Fibroblast of skin of left quadriceps (primary cell): ENCODE measurements around the gene SERF2.
"Not testable (repeated sequence)": the region's sequence is repeated elsewhere in the genome, so short reads cannot be mapped to it uniquely, and the experiment has no call there.

Source experiments
- DNase-seq, 2 experiments: peaks; one replicate each; pipeline ENCODE4 v3.0.0-alpha.2; 2013; ENCODE audit warnings: low read depth in 2 of 2

The SERF2 gene

DNA sequence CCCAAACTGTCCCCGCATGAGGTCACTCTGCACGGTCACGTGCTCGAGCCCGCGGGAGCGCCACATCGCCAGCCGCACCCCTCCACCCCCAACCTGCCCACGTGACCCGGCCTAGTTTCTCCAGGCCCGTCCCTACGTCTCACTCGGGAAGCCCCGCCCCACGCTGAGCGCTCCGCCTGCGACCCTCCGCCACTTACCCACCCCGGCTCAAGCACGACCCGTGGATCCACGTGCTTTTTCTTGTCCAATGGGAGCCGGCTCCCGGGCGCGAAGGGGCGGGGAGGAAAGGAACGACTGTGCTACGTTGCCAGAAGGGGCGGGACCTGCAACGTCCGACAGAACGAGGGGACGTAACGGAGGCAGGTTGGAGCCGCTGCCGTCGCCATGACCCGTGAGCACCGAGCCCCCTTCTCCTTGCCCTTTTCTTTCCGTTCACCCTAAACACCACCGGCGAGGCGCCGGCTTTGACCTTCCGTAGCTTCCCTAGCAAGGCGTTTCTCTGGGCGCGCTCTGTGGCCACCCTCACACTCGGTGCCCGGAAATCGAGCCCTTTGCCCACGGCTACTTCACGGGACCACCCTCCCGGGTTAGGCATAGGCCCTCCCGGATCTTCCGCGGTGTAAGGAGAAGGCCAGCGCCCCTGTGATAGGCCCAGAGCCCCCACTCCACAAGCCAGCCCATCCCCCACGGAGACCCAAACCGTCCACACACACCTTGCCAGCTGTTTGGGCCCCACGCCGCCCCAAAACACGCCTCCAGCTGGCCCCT is at the start of gene SERF2:
Gene SERF2 (plus strand): TSS at position 328 of the 768 bp plus-strand sequence. CDS start 57 bp downstream, at position 385.
- peak; percentile 99 for DNase-seq

DNA sequence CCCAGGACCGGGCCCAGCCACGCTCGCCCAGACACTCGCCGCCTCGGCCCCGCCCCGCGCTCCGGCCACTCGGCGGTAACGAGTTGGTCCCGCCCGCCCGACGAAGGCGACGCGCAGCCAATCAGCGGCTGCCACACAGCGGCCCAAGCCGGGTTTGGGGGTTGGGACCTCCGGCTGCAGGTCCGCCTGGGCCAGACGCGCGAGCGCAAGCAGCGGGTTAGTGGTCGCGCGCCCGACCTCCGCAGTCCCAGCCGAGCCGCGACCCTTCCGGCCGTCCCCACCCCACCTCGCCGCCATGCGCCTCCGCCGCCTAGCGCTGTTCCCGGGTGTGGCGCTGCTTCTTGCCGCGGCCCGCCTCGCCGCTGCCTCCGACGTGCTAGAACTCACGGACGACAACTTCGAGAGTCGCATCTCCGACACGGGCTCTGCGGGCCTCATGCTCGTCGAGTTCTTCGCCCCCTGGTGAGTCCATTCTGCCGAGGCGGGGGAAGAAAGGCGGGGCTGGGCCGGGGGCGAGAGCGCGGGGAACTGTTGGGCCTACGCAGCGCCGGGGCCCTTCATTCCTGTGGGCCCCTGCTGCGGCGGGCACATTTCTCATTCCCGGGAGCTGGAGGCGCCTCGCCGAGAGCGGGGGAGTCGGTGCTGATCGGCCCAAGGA is 45.7 kb upstream of the SERF2 start, which contains the start of gene PDIA3:
Gene PDIA3 (plus strand): TSS at position 194 of the 658 bp plus-strand sequence. CDS start 102 bp downstream, at position 296.
- peak; percentile 74 to 75 for DNase-seq

DNA sequence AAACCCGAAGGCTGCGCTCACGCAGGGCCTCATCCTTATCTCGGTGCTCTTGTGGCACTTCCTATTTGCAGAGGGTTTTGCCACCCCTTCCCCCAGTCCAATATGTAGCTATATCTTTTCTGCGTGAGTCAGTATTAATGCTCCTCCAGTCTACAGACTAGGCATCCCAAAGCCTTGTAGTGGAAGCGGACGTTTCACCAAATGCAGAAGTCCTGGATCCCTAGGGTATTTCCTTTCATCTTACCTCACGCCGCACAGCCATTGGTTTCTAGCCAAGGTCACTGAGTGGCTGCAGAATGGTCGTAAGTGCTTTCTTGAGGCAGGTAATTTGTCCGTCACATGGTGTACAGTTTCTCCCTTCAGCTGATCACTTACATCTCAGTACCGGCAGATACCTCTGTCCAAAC is 45.2 kb upstream of the SERF2 start:
- not testable (repeated sequence) for DNase-seq

DNA sequence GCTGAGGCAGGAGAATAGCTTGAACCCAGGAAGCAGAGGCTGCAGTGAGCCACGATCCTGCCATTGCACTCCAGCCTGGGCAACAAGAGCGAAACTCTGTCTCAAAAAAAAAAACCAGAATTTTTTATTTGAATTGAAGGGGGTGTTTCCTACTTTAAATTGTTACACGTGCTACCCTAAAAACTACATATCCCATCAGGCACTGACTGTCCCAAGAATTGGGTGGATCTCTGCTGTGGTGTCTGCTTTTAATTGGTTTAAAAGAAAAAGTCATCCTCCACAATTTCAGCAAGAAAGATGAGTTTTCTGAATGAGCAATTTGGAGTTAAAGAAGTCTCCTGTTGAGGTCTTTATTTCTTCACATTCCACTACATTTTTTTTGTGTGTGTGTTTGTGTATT is 43.7 kb upstream of the SERF2 start:
- no peak for DNase-seq

DNA sequence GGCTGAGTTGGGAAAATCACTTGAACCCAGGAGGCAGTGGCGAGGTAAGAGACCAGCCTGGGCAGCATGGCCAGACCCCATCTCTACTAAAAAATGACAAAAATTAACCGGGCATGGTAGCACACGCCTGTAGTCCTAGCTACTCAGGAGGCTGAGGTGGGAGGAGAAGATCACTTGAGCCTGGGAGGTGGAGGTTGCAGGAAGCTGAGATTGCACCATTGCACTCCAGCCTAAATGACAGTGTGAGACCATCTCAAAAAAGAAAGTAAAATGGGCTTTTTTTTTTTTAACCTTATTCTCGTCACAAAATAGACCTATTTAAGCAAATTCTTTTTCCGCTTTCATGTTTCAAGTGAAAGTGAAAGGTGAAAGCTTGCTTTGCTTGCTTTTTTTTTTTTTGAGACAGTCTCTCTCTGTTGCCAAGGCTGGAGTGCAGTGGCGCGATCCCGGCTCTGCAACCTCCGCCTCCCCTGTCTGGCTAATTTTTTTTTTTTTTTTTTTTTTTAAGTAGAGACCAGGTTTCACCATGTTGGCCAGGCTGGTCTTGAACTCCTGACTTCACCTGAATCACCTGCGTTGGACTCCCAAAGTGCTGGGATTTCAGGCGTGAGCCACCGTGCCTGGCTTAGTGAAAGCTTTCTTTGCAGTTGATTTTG is 42.3 kb upstream of the SERF2 start:
- no peak for DNase-seq

DNA sequence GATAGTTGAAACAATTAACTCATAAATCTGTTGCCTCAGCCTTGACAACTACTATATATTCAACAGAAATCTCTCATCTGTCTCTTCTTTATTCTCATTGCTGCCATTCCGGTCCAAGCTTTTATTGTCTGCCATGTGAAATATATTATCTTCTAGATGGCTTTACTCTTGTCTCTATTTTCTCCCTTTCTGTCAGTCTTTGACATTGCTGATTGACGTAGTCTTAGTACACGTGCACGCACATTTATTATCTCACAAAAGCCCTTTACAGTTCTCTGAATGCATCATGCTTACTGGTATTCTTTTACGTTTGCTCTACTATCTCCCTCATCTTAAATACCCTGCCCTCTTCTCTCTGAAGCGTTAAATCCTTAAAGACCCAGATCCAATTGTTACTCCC is 40.2 kb upstream of the SERF2 start:
- no peak for DNase-seq

DNA sequence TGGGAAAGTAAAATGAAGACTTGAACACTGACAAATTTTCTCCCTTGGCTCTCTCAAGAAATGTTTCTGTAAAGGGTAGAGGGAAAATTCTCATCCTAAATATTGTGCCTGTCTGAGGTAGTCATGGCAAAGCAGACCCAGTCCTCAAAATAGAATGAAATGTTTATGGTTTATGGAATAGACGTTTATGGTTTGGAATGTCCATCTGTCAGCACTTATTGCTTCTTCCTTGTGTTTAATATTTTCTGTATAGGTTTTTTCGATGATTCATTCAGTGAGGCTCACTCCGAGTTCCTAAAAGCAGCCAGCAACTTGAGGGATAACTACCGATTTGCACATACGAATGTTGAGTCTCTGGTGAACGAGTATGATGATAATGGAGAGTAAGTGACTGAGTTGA is 29.3 kb upstream of the SERF2 start:
- peak; percentile 70 to 72 for DNase-seq

DNA sequence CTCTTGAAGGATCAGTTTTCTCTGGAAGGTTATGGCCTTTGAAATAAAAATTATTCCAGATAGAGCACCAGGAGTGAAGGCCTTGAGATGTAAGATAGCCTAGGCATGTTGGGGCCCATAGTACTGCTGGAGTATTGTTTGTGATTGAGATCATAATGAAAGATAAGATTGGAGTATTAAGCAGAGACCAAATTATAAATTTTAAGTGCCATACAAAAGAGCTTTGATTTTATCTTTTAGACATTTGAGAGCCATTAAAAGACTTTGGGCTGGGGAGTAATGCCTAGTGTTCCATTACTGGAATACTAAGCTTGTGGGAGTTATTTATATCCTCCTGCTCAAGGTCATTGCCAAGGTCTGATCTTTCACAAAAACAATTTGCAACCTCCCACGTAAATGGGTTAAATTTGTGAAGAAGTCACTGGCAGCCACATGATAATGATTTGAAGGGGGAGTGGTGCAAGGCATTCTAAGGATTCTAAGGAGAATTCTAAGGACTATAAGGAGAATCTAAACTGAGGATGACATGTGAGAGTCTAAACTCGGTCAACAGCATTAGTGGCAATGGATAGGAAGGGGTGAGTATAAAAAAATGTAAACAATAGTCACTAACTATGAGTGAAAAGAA is 28.2 kb upstream of the SERF2 start:
- DNase-seq = no peak

DNA sequence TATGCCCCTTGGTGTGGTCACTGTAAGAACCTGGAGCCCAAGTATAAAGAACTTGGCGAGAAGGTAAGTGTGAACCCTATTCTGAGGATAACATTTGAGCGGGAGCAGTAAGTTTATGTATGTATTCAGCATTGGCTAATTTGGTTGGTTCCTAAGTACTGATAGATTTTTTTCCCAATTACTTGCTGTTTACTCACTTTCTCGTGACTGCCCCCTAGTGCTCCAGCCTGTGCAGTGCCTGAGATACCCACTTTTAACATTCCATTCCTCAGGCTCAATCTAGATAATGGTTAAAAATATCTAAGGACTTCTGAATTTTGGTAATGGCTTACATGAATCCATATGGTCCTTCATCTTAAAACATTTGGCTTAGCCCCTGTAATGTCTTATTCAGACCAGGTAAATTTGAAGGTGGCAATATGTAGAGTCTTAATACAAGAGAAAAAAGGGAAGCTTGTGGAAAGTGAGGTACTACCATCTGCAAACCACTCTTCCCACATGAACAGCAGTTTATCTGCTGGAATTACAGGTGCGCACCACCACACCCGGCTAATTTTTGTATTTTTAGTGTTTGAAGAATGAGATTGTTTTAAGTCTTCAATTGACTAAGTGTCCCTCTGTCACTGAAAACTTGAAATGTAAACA is 22.4 kb upstream of the SERF2 start:
- DNase-seq = no peak

DNA sequence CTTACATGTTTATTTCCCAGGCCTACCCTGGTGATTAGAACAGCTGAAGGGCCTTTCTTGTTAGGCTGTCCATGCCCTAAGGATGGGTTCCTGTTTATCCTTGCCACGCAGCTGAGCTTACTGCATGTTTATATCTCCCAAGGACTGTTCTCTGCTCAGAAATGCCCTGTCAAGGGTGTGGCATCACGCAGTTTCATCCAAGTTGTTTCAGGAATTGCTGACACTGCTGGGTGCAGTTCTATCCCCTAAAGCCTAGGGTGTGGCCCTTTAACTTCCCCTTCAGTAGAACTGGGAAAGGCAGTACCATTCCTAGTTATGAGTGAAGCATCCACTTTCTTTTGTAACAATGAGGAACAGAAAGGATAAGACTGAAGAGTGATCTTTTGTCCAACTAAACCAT is 20.3 kb upstream of the SERF2 start:
- no peak for DNase-seq

DNA sequence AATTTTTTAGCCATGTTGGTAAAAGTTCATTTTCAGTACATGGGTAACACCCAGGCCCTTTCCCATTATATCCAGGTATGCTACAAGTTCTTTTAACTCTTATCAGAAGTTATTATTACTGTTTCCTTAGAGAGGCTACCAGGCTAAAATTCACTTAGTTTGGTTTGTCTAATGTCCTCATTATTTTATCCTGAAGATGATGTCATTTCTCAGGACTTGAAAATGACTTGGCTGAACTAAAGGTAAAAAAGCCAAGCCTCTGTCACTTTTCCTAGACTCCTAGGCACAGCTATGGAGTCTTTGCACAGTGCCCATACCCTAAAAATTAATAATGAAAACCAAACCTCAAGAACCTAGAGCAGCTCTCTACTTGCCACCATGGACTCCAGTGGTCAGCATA is 19.5 kb upstream of the SERF2 start:
- DNase-seq = no peak

DNA sequence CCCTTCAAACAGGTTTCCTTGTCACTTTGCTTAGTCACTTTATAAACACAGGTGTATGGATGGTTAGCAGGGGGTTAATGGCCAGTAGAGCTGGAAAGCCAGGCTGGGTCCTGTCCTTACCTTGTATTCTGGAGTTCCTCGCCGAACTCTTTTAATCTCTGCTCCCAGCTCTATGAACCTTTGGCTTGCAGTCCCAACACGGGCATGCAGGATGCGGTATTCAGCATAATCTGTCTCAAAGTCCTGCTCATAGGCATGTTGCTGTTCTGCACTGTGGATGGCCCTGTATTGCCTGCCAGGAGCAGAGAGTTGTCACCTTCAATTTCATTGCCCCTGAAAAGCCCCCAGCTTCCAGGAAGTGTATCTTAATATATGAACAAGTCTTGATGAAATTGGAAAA is 18.1 kb upstream of the SERF2 start:
- no peak for DNase-seq

DNA sequence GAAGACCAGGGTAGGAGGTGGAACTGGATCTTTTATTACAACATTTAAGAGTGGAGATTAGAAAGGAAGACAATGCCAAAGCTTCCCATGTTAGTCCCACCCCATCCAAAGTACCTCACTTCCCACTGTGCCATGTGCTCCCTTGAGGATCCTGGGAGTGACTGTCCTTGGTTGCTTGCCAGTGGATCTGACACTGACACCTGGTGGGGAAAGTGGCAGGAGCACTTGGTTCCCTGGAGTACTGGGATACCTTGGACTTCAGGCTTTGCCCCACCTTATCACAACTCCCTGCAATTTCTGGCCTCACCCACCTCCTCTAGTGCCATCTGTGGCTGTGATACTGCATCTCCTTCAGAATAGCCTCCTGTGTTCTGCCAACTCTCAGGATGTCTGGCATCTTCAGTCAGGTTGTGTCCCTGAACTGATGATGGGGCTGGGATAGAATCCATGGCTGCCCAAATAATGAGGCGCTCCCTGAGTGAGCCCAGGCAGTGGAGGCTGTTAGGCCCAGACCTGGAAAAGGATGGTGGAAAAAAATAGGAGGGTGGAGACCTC is 16.6 kb upstream of the SERF2 start:
- no peak for DNase-seq

DNA sequence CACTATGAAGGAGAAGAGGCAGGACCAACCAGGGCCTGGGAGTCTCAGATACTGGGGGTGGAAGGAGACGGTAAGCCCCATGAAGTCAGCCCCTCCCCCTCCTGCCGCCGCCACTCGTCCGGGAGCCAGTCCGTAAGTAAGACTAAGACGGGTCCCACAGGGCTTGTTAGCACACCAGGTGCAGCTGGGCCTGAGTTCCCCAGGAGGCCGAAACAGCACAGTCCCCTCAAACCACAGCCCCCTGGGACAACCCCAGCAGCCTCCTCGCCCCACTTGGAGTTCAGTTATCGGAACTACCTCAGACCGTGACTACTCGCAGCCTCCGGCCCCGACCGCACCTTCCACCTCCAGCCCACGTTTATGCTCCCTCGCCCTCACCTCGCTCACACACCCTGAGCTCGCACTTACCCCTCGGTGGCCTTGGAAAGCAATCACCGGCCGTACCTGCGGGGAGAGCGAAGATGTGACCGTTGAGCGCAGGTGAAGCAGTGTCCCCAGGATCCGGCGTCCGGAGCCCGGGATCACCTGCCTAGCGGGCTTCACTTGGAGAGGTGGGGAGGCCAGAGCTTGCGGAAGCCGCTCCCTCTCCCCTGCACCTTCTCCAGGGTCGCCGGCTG is 15.9 kb upstream of the SERF2 start:
- no peak for DNase-seq

DNA sequence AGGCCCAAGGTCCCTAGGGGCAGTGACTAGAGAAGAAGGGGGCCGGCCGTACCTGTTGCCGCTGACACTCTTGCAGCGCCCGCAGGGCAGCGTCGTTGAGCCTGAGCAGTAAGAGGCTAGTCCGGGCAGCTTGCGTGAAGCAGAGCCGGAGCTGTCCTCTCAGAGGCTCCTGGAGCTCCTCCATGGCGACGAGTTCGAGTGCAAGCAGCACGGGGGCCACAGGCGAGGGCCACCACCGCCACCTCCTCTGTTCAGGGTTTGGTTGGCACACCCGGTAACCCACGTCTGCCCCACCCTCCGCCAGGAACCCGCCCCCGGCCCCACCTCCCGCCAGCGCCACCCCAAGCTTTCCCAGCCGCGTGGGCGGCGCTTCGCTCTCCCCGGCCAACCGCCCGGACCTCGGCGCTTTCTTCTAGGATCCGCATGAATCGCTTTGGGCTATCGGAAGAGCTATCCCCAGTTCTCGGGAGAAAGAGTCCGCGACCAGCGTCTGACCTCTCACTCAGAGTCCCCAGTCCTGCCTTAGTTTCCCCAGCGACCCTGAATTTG is 15.3 kb upstream of the SERF2 start, which contains the start of gene ELL3:
Gene ELL3 (minus strand): TSS at position 249 of the 549 bp plus-strand sequence. CDS start 65 bp downstream, at position 184.
- DNase-seq = peak in 1 of 2 experiments; percentile 21

DNA sequence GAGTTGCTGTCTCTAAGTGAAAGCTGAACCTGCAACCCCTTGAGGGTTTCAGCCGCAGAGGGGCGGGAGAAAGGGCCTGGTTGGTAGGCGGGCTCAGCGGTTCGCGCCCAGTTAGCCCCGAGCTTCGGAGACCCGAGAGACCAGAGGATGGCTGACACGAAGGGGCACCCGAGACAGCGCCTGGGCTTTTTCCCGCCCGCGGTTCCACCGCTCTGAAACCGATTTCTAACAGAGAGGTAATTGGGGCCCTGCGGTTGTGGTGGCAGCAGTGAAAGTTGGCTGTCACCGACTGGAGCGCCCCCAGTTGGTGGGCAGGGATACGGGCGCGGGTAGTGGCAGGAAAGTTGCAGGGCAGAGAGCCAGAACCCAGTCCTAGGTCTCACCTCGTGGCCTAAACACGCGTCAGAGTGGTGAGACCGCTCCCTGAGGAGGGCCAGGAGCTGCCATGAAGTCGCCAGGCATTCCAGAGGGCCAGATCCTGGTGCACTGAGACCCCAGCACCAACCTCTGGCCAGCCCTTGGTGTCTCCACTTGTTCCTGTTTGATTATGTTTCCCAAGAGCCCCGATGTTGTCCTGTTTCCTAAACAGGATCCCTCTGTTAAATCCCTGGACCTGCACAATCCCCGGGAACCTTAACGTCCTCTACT is 14.7 kb upstream of the SERF2 start:
- DNase-seq = peak in 1 of 2 experiments; percentile 28

DNA sequence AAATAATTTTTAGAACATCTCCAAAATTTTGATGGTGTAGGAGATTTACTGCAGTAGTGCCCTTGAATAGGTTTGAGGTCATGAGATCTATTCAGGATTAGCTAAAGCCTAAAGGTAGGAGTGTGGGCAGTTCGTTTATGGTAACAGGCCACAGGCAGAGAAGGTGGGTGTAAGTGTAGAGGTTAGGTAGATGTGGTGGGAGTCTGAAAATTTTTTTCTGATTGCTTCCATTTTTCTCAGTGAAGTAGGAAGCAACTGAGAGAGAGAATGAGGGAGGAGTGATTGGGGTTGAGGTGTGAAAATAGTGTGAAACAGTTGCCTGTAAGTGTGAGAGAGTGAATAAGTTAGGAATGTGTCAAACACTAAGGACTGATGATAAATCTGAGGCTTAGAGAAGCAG is 13.1 kb upstream of the SERF2 start:
- DNase-seq = no peak

DNA sequence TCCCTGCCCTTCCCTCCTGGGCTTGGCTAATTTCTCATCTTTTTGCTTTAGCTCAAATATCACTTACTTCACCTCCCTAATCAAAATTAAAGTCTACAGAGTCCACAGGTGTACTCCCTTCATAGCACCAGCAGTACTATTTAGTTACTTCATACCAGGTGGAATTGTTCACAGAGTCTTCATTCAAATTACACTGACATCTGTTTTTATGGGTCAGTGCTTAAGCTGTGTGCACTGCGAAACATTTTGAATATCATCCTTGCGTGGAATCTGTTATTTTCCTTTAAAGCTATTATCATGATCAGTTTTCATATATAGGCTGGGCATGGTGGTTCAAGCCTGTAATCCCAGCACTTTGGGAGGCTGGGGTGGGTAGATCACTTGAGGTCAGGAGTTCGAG is 2.7 kb upstream of the SERF2 start:
- DNase-seq = no peak

DNA sequence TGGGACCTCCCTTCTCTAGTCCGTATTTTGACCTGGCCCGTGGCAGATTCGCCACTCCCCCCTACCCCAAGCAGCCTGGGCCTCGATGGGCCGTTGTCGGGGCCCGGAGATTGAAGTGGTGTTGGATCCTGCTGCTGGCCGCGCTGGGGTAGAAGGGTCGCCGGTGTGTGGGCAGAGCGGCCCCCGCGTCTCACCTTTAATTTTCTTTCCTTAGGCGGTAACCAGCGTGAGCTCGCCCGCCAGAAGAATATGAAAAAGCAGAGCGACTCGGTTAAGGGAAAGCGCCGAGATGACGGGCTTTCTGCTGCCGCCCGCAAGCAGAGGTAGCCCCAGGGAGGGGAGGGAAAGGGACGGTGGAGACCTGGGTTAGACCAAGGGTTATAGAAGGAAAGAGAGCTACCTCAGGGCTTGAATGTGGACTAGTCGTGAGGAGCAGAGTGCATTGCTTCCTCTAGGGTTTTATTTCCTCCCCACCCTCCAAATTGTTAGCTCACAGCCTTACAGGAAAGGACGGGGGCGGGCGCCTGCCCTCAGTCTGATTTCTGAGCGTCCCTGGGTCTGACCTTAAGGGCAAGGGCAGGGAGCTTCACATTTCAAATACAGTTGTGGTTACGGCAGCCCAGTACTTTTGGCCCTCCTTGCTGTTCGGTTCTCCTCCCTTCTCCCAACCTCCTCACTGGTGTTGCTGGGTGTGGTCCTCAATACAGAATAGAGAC is 799 bp downstream of the SERF2 start:
- no peak for DNase-seq
